Panc1 (cell line): ENCODE data around the gene S100A5.

Experiments used
- POLR2AphosphoS5 ChIP-seq: IDR thresholded peaks from 2 replicates; pipeline ENCODE4 v1.6.1; 2012; ENCODE audit warnings: mild to moderate bottlenecking, low read depth, low read length, moderate library complexity
- SIN3A ChIP-seq: IDR thresholded peaks from 2 replicates; pipeline ENCODE4 v1.6.1; 2012; ENCODE audit warnings: low read depth, mild to moderate bottlenecking, low read length, moderate library complexity, borderline replicate concordance; ENCODE audit not compliant: insufficient read depth
- TCF7L2 ChIP-seq: IDR thresholded peaks from 2 replicates; pipeline ENCODE4 v1.6.1; 2011; ENCODE audit warnings: mild to moderate bottlenecking, low read depth, low read length, inconsistent platforms
- TF ChIP-seq, protein P1 (sequence below): fragments of 450-650 bp; IDR thresholded peaks from 2 replicates; pipeline ENCODE4 v1.5.1; 2017; ENCODE audit warnings: mild to moderate bottlenecking
- TF ChIP-seq, protein P2 (sequence below), 2 experiments: IDR thresholded peaks; 2 replicates each; pipeline ENCODE4 v1.6.1; 2011 to 2012; ENCODE audit warnings: low read depth in 2 of 2, control low read depth in 1 of 2, low read length in 1 of 2, mild to moderate bottlenecking in 1 of 2, moderate library complexity in 1 of 2; ENCODE audit not compliant: insufficient read depth in 1 of 2

DNA sequence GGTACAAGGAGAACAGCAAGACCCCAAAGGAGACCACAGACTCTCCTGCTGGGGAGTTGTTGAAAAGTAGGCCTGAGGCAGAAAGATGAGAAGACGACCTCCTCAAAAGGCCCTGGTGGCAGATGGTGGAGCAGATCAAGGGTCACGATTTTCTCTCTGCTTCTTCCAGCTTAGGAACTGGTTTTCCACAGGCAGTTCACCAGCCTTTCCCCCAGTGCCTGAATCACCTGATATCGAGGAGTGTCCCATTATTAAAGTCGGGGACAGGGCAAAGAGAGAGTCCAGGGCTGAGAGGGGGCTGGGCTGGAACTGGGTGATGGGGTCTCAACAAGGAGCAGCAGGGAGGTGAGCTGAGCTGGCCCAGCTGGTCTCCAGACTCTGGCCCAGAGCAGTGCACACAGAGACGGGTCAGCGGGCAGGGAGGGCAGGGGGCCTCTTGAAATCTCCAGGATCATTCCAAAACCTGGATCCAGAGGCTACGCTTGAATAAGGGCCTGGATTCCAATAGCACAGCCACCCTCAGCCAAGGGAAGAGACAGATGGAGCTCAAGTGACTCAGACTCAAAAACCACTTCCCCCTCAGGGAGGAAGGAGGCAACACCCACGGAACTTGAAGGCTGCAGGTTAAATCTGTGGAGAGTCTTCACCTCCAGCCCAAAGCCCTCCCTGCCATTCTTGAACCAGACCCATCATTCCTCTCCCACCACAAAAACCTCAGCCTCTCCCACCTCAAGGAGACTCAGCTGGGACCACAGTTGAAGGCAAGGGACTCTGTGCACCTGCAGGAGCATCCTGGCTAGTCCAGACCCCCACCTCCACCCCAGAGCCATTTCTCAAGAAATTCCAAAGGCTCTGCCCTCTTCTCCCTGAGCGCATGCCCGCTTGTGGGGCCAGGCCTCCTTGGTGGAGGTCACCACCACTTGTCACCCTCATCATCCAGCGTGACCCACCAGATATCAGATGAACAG lies at the start of gene S100A5:
- TF ChIP-seq, protein P1, sequence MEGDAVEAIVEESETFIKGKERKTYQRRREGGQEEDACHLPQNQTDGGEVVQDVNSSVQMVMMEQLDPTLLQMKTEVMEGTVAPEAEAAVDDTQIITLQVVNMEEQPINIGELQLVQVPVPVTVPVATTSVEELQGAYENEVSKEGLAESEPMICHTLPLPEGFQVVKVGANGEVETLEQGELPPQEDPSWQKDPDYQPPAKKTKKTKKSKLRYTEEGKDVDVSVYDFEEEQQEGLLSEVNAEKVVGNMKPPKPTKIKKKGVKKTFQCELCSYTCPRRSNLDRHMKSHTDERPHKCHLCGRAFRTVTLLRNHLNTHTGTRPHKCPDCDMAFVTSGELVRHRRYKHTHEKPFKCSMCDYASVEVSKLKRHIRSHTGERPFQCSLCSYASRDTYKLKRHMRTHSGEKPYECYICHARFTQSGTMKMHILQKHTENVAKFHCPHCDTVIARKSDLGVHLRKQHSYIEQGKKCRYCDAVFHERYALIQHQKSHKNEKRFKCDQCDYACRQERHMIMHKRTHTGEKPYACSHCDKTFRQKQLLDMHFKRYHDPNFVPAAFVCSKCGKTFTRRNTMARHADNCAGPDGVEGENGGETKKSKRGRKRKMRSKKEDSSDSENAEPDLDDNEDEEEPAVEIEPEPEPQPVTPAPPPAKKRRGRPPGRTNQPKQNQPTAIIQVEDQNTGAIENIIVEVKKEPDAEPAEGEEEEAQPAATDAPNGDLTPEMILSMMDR: no peak
- no peak for TF ChIP-seq POLR2AphosphoS5
- TF ChIP-seq, protein P2, sequence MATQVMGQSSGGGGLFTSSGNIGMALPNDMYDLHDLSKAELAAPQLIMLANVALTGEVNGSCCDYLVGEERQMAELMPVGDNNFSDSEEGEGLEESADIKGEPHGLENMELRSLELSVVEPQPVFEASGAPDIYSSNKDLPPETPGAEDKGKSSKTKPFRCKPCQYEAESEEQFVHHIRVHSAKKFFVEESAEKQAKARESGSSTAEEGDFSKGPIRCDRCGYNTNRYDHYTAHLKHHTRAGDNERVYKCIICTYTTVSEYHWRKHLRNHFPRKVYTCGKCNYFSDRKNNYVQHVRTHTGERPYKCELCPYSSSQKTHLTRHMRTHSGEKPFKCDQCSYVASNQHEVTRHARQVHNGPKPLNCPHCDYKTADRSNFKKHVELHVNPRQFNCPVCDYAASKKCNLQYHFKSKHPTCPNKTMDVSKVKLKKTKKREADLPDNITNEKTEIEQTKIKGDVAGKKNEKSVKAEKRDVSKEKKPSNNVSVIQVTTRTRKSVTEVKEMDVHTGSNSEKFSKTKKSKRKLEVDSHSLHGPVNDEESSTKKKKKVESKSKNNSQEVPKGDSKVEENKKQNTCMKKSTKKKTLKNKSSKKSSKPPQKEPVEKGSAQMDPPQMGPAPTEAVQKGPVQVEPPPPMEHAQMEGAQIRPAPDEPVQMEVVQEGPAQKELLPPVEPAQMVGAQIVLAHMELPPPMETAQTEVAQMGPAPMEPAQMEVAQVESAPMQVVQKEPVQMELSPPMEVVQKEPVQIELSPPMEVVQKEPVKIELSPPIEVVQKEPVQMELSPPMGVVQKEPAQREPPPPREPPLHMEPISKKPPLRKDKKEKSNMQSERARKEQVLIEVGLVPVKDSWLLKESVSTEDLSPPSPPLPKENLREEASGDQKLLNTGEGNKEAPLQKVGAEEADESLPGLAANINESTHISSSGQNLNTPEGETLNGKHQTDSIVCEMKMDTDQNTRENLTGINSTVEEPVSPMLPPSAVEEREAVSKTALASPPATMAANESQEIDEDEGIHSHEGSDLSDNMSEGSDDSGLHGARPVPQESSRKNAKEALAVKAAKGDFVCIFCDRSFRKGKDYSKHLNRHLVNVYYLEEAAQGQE (IDR thresholded peaks at IDR 0.05; ENCODE audit: insufficient read depth in 1 of 2, low read depth in 2 of 2, low read length in 1 of 2): no peak
- TF ChIP-seq SIN3A: no peak
- no peak for TF ChIP-seq TCF7L2
